GM23338 (cell line): Measurements from ENCODE around the gene RPS6KA4. TPM values are rescaled to one million over a fixed set of nuclear protein-coding genes. Genes with fewer than 3 reads are reported as not detected.

Experiments used
- ATAC-seq: fragments of 200-7000 bp; cut with Tn5 transposase; 3 replicates; pipeline ENCODE4 v1.9.1; 2020
- DNase-seq: peaks from one replicate; pipeline ENCODE4 v3.0.0-alpha.2; 2015; ENCODE audit warnings: low spot score
- H2AFZ ChIP-seq: fragments of 200-600 bp; sonication (generic); 2 replicates; pipeline ENCODE4 v1.8.0; 2016; ENCODE audit warnings: antibody characterized with exemption, mild to moderate bottlenecking, moderate library complexity
- H3F3A ChIP-seq: fragments of 200-600 bp; sonication (generic); replicated peaks from 2 replicates; pipeline ENCODE4 v1.8.0; 2017; ENCODE audit warnings: antibody characterized with exemption, mixed run types, low read depth
- H3K27ac ChIP-seq: fragments of 200-600 bp; sonication (generic); 2 replicates; pipeline ENCODE4 v1.6.1; 2016; ENCODE audit warnings: low read depth
- H3K27me3 ChIP-seq: fragments of 200-600 bp; sonication (generic); 2 replicates; pipeline ENCODE4 v1.8.0; 2016; ENCODE audit warnings: mild to moderate bottlenecking, mixed run types, moderate library complexity; ENCODE audit not compliant: insufficient read depth
- H3K36me3 ChIP-seq: fragments of 200-600 bp; sonication (generic); 2 replicates; pipeline ENCODE4 v1.8.0; 2016; ENCODE audit warnings: mild to moderate bottlenecking; ENCODE audit not compliant: insufficient read depth
- H3K4me1 ChIP-seq: fragments of 200-600 bp; sonication (generic); 2 replicates; pipeline ENCODE4 v1.8.0; 2016; ENCODE audit warnings: mild to moderate bottlenecking, moderate library complexity; ENCODE audit not compliant: insufficient read depth
- H3K4me2 ChIP-seq: fragments of 200-600 bp; sonication (generic); 2 replicates; pipeline ENCODE4 v1.7.1; 2017; ENCODE audit warnings: mixed run types
- H3K4me3 ChIP-seq: fragments of 200-600 bp; sonication (generic); 2 replicates; pipeline ENCODE4 v1.6.1; 2016; ENCODE audit warnings: mixed run types
- H3K79me2 ChIP-seq: fragments of 200-600 bp; sonication (generic); replicated peaks from 2 replicates; pipeline ENCODE4 v1.8.0; 2017; ENCODE audit warnings: mild to moderate bottlenecking; ENCODE audit not compliant: insufficient read depth
- H3K9me2 ChIP-seq: fragments of 200-600 bp; sonication (generic); 2 replicates; pipeline ENCODE4 v1.8.0; 2017; ENCODE audit not compliant: insufficient read depth
- H4K20me1 ChIP-seq: fragments of 200-600 bp; sonication (generic); replicated peaks from 2 replicates; pipeline ENCODE4 v1.8.0; 2017; ENCODE audit warnings: mild to moderate bottlenecking; ENCODE audit not compliant: insufficient read depth
- H3K27ac Mint-ChIP-seq: 2 replicates; pipeline ENCODE4 v1.8.0; 2020; ENCODE audit warnings: inconsistent platforms, mild to moderate bottlenecking, moderate library complexity, mixed read lengths
- H3K27me3 Mint-ChIP-seq: 3 replicates; pipeline ENCODE4 v1.8.0; 2022; ENCODE audit warnings: low read depth, mild to moderate bottlenecking, moderate library complexity, mixed read lengths, inconsistent platforms; ENCODE audit not compliant: insufficient read depth, poor library complexity
- H3K36me3 Mint-ChIP-seq: 3 replicates; pipeline ENCODE4 v1.8.0; 2021; ENCODE audit warnings: low read depth, mild to moderate bottlenecking, inconsistent platforms, moderate library complexity, mixed read lengths
- H3K4me1 Mint-ChIP-seq: 3 replicates; pipeline ENCODE4 v1.8.0; 2020; ENCODE audit warnings: mild to moderate bottlenecking, inconsistent platforms, mixed read lengths
- H3K4me3 Mint-ChIP-seq: 3 replicates; pipeline ENCODE4 v1.8.0; 2021; ENCODE audit warnings: moderate library complexity, mild to moderate bottlenecking, inconsistent platforms, mixed read lengths
- H3K9me3 Mint-ChIP-seq: 3 replicates; pipeline ENCODE4 v1.8.0; 2020; ENCODE audit warnings: moderate library complexity, mild to moderate bottlenecking, inconsistent platforms, mixed read lengths
- ETS1 ChIP-seq: IDR thresholded peaks from 2 replicates; pipeline ENCODE4 v1.6.1; 2016; ENCODE audit warnings: antibody characterized with exemption
- EZH2 ChIP-seq: fragments of 200-600 bp; sonication (generic); IDR thresholded peaks from one replicate; pipeline ENCODE4 v1.8.0; 2017; ENCODE audit warnings: antibody characterized with exemption, mild to moderate bottlenecking, low read depth; ENCODE audit not compliant: unreplicated experiment
- EZH2phosphoT487 ChIP-seq: fragments of 200-600 bp; sonication (generic); IDR thresholded peaks from one replicate; pipeline ENCODE4 v1.8.1; 2018; ENCODE audit warnings: antibody characterized with exemption; ENCODE audit not compliant: unreplicated experiment
- JUNB ChIP-seq: IDR thresholded peaks from one replicate; pipeline ENCODE4 v1.6.1; 2016; ENCODE audit warnings: antibody characterized with exemption; ENCODE audit not compliant: unreplicated experiment
- NANOG ChIP-seq: IDR thresholded peaks from 2 replicates; pipeline ENCODE4 v1.6.1; 2016; ENCODE audit warnings: antibody characterized with exemption, borderline replicate concordance
- POLR2AphosphoS5 ChIP-seq: IDR thresholded peaks from 2 replicates; pipeline ENCODE4 v1.6.1; 2016; ENCODE audit warnings: antibody characterized with exemption, low read depth
- ZNF114 ChIP-seq: fragments of 250-450 bp; sonication (Bioruptor Pico); IDR thresholded peaks from 2 replicates; pipeline ENCODE4 v1.5.0; 2020; ENCODE audit warnings: mild to moderate bottlenecking, moderate library complexity
- ZNF331 ChIP-seq: fragments of 250-450 bp; sonication (Bioruptor Pico); IDR thresholded peaks from 2 replicates; pipeline ENCODE4 v1.5.0; 2020; ENCODE audit warnings: low read depth, mild to moderate bottlenecking, moderate library complexity
- ZNF462 ChIP-seq: fragments of 250-450 bp; sonication (Bioruptor Pico); IDR thresholded peaks from 2 replicates; pipeline ENCODE4 v1.5.0; 2020; ENCODE audit warnings: mild to moderate bottlenecking, moderate library complexity
- polyA plus RNA-seq: library from polyadenylated mRNA; unstranded; fragments of >200 nt; fragmentation: Nextera tagmentation; extraction: Ambion mirVana; gene quantifications from 2 replicates; pipeline ENCODE4 v1.2.1, GENCODE V29; 2016
- total RNA-seq: library from RNA; depleted of rRNA; stranded (reverse); fragments of >200 nt; shearing (Covaris generic); gene quantifications from 2 replicates; pipeline ENCODE4 v1.2.3, GENCODE V29; 2014

RPS6KA4 gene
- total and polyA plus RNA-seq, 2 experiments from 2014 or later, result 3.5 to 19.9 TPM

GRCh38 chr11:64390558-64390957 is 31.6 kb downstream of the RPS6KA4 start (continued):
- no peak for TF ChIP-seq ZNF462
- TF ChIP-seq ETS1, result no peak
- TF ChIP-seq JUNB, result no peak
- TF ChIP-seq POLR2AphosphoS5, result no peak

DNA sequence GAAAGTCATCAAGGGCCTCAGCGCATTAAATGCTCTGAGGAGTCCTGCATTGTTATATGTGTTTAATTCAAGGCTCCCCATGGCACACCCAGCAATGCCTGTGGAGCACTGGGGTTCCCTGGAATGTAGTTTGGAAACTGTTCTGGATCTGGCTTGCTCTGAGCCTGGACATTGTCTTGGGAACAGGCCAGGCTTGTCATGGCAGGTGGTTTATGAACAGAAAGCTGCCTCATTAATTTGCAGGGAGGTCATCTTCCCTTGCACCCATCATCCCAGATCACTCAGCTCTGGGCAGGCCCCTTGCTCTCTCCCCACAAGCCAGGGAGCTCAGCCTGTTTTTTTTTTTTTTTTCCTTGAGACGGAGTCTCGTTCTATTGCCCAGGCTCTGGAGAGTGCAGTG is 32.9 kb downstream of the RPS6KA4 start:
- Histone ChIP-seq H3K9me2 (no peaks in the 10 kb centered on the region), H4K20me1 (no peaks in the 10 kb centered on the region), H3K27me3 (no peaks in the 10 kb centered on the region), H3K79me2 (no peaks in the 10 kb centered on the region), H3K4me3 (no peak overlapping the region), H3K36me3 (no peaks in the 10 kb centered on the region), H3K27ac (no peak overlapping the region), H3F3A (peaks cover 5% of the 10 kb centered on the region; the same call in 1 of the 2 replicates), H3K4me1 (peaks cover 23% of the 10 kb centered on the region), H3K4me2 (no peak overlapping the region), H2AFZ (no peak overlapping the region)
- no peak overlapping the region for H3K27ac Mint-ChIP-seq
- no peaks in the 10 kb centered on the region for H3K36me3 Mint-ChIP-seq
- no peaks in the 10 kb centered on the region; the same call in 1 of the 3 replicates for H3K9me3 Mint-ChIP-seq
- ATAC-seq, result no peak
- H3K27me3 Mint-ChIP-seq, result peaks cover 15% of the 10 kb centered on the region
- H3K4me1 Mint-ChIP-seq, result peaks cover 22% of the 10 kb centered on the region
- no peak overlapping the region for H3K4me3 Mint-ChIP-seq
- no peak for DNase-seq
- no peak for TF ChIP-seq ZNF331 (CRISPR knock-in tag)
- no peak for TF ChIP-seq POLR2AphosphoS5
- TF ChIP-seq JUNB, result no peak
- no peak for TF ChIP-seq EZH2phosphoT487
- no peak for TF ChIP-seq NANOG
- no peak for TF ChIP-seq ZNF114 (CRISPR knock-in tag)
- TF ChIP-seq ZNF462, result no peak
- TF ChIP-seq EZH2, result no peak
